Pancreas (tissue), 10 donors: ENCODE results near the gene MEGF11. TPM values are rescaled to one million over a fixed set of nuclear protein-coding genes. Genes with fewer than 3 reads are reported as not detected.
A peak's percentile ranks its signal among the peaks of the same experiment; 100 is the strongest.

Experiments used
- ATAC-seq, 4 donors: fragments of 200-7000 bp; cut with Tn5 transposase; one replicate each; pipeline versions ENCODE4 v1.8.0 to v1.9.1; 2020; ENCODE audit warnings: mild to moderate bottlenecking in 4 of 4, moderate library complexity in 4 of 4
- DNase-seq, 6 donors: peaks; one replicate each; pipeline ENCODE4 v3.0.0-alpha.2; 2020
- FAIRE-seq: peaks from 2 replicates; lab custom pipeline; 2012; peaks lifted over from hg19 to GRCh38; lab: Jason Lieb, UNC
- H3K27ac ChIP-seq, 4 donors: fragments of 200-600 bp; sonication (generic); 1 replicate in 3 of 4; 2 replicates in 1 of 4; pipeline versions ENCODE4 v1.5.0 to v1.8.0; 2020
- H3K27me3 ChIP-seq, 4 donors: fragments of 200-600 bp; one replicate each; pipeline ENCODE4 v1.8.0; 2021
- H3K36me3 ChIP-seq, 3 donors: fragments of 200-600 bp; sonication (generic) in 1 of 3; one replicate each; pipeline versions ENCODE4 v1.5.0 to v1.8.0; 2020 to 2021
- H3K4me1 ChIP-seq, 3 donors: fragments of 200-600 bp; one replicate each; pipeline ENCODE4 v1.8.0; 2021
- H3K4me3 ChIP-seq, 4 donors: fragments of 200-600 bp; sonication (generic) in 2 of 4; one replicate each; pipeline versions ENCODE4 v1.5.0 to v1.8.0; 2020 to 2021
- H3K9me3 ChIP-seq, 4 donors: fragments of 200-600 bp; one replicate each; pipeline ENCODE4 v1.8.0; 2021
- CTCF ChIP-seq, 4 donors: fragments of 200-600 bp; sonication (generic) in 3 of 4; IDR thresholded peaks; one replicate each; pipeline versions ENCODE4 v1.5.0 to v1.8.0; 2021; ENCODE audit warnings: antibody characterized with exemption in 4 of 4
- WGBS, 2 donors: extraction: QIAGEN DNeasy Blood & Tissue Kit; methylation state at CpG; one replicate each; pipeline ENCODE4 v1.1.7; 2013; 5-methylcytosine and 5-hydroxymethylcytosine counted together
- intact Hi-C, 3 donors: fragments of 100-400 bp; cut with DNase I; formaldehyde crosslinking; loops; one replicate each; pipeline versions ENCODE4 v1.11.1 to v1.14.2; 2022
- polyA plus RNA-seq, 2 donors: library from polyadenylated mRNA; stranded (reverse); fragments of 200-250 nt; gene quantifications; one replicate each; pipeline ENCODE4 v1.2.3, GENCODE V29; 2013
- total RNA-seq, 6 donors: library from RNA; stranded (reverse); fragmentation: NEBNext Ultra II Directional in 4 of 6; extraction: Animal tissue kit (Norgen Biotek cat#: 25700) in 4 of 6; gene quantifications; one replicate each; pipeline versions ENCODE4 v1.2.1 to v1.2.4, GENCODE V29; 2021 to 2023
- donor health status: healthy with polysubstance abuse.
- donor health status: DM: no; HTN: no; CAD: no; lungs with moderate emphysema.
- donor health status: DM: no; HTN: no; CAD: no.
- donor health status: control.
- donor health status: control.
- donor health status: Bipolar disorder and iron deficiency.
- donor health status: DM: yes; HTN: yes; CAD: no.
- donor health status: DM: no; HTN: no; CAD: no.
- donor health status: DM: no; HTN: no; CAD: no.
- donor health status: DM: yes; HTN: yes; CAD: no.

Gene MEGF11
- total and polyA plus RNA-seq, 8 donors = 0.19 to 0.87 (median 0.37) TPM

GRCh38 chr15:65867244-65867643, 386.3 kb downstream of the MEGF11 start:
- H3K36me3 ChIP-seq = no peaks in the 10 kb centered on the region
- no peaks in the 10 kb centered on the region for H3K27me3 ChIP-seq
- H3K9me3 ChIP-seq = no peaks in the 10 kb centered on the region
- intact Hi-C loops = no loop called here
- ATAC-seq (no peak), DNase-seq (no peak), FAIRE-seq (no peak)
- H3K4me3 ChIP-seq = no peak overlapping the region
- no peak overlapping the region for H3K27ac ChIP-seq
- no peak for TF ChIP-seq CTCF (IDR thresholded peaks at IDR 0.05)
- peaks cover 0 to 4% (median 0%) of the 10 kb centered on the region in 3 donors for H3K4me1 ChIP-seq
- WGBS, 2 donors = 89 to 91% methylated on average over 3 of the region's 3 CpGs

GRCh38 chr15:65863106-65863505, 390.4 kb downstream of the MEGF11 start:
- Histone ChIP-seq H3K36me3 (no peaks in the 10 kb centered on the region), H3K27ac (no peak overlapping the region), H3K9me3 (no peaks in the 10 kb centered on the region), H3K4me1 (no peaks in the 10 kb centered on the region), H3K4me3 (no peak overlapping the region), H3K27me3 (no peaks in the 10 kb centered on the region)
- ATAC-seq (no peak), DNase-seq (no peak), FAIRE-seq (no peak)
- intact Hi-C loops = no loop called here
- no peak for TF ChIP-seq CTCF (IDR thresholded peaks at IDR 0.05)
- 88 to 99% methylated on average over 6 of the region's 6 CpGs for WGBS, 2 donors

- TF ChIP-seq CTCF (IDR thresholded peaks at IDR 0.05) = peak in 1 of 4 donors; percentile 15
- Histone ChIP-seq H3K4me3 (no peak overlapping the region), H3K27ac (no peak overlapping the region), H3K9me3 (no peaks in the 10 kb centered on the region), H3K36me3 (no peaks in the 10 kb centered on the region), H3K27me3 (no peaks in the 10 kb centered on the region), H3K4me1 (no peaks in the 10 kb centered on the region)
- FAIRE-seq (no peak), ATAC-seq (peak; percentile 66 to 91 (median 78)), DNase-seq (peak in 2 of 6 donors; percentile 15 to 39)
- WGBS, 2 donors = 31 to 33% methylated on average over 1 of the region's 1 CpG
- intact Hi-C loops = no loop called here
These were observed 390.9 kb downstream of the MEGF11 start for GRCh38 chr15:65862682-65863081.

- no peak for DNase-seq
- Histone ChIP-seq H3K36me3 (no peaks in the 10 kb centered on the region), H3K27ac (no peak overlapping the region), H3K4me3 (no peak overlapping the region), H3K4me1 (no peaks in the 10 kb centered on the region), H3K27me3 (no peaks in the 10 kb centered on the region), H3K9me3 (no peaks in the 10 kb centered on the region)
- no peak for FAIRE-seq
- no peak for TF ChIP-seq CTCF (IDR thresholded peaks at IDR 0.05)
- intact Hi-C loops = loop anchor here in 1 of 3 donors (10.0 kb wide), 1 partner anchor 213 kb away; no protein-coding TSS in a partner anchor
- ATAC-seq = no peak
- 77 to 87% methylated on average over 5 of the region's 5 CpGs for WGBS, 2 donors
These were observed 395.7 kb downstream of the MEGF11 start for GRCh38 chr15:65857718-65858402.

- FAIRE-seq (no peak), DNase-seq (peak; percentile 57 to 83 (median 70)), ATAC-seq (peak; percentile 77 to 91 (median 86))
- WGBS, 2 donors = 58 to 63% methylated on average over 12 of the region's 12 CpGs
- Histone ChIP-seq H3K27me3 (no peaks in the 10 kb centered on the region), H3K27ac (no peak overlapping the region), H3K4me1 (no peaks in the 10 kb centered on the region), H3K9me3 (no peaks in the 10 kb centered on the region), H3K4me3 (no peak overlapping the region), H3K36me3 (no peaks in the 10 kb centered on the region)
- intact Hi-C loops = loop anchor here in 1 of 3 donors (10.0 kb wide), 1 partner anchor 212 kb away; no protein-coding TSS in a partner anchor
- TF ChIP-seq CTCF (IDR thresholded peaks at IDR 0.05) = peak; percentile 75 to 86 (median 80)
These were observed 396.6 kb downstream of the MEGF11 start for GRCh38 chr15:65856821-65857455.
